ENCODE measurements around the gene TRAF6.
"Not testable (repeated sequence)": the region's sequence is repeated elsewhere in the genome, so short reads cannot be mapped to it uniquely, and the experiment has no call there.

The TRAF6 gene

DNA sequence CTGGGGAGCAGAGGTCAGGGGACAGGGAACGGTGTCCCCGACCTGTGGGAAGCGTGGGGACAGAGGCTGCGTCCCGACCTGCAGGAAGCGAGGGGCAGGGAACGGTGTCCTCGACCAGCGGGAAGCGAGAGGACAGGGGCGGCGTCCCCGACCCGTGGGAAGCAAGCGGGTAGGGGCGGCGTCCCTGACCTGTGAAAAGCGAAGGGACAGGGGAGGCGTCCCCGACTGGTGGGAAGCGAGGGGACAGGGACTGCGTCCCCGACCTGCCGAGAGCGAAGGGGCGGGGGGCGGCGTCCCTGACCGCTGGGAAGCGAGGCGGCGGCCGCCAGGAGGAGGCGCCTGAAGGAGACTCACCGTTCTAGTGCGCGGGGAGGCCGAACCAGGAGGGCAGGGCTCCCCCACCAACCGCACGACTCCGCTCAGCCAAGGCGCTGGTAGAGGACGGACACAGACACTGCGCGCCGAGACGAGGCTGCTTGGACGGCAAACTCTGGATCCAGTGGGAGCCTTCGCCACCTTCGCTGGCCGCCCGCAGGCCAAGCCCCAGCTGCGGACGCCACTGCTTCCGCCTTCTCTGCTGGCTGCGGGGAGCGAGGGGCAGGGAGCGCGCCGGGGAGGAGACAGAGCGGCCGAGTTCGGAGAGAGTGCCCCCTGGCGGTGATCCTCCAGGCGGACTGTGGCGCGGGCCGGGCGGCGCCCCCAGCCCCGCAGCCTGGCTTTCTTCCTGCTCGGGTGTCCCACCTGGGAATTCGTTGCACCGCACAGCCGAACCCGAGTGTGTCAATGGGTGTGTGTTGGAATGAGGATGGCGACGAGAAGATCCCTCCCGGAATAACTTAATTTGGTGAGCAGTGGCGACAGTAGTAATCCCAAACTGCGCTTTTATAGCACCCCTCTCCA lies at the start of gene TRAF6:
TSS of gene TRAF6 (minus strand) at position 579 of the 900 bp plus-strand sequence. CDS start 8,757 bp downstream, outside the sequence.
- DNase-seq, result peak; percentile 73

DNA sequence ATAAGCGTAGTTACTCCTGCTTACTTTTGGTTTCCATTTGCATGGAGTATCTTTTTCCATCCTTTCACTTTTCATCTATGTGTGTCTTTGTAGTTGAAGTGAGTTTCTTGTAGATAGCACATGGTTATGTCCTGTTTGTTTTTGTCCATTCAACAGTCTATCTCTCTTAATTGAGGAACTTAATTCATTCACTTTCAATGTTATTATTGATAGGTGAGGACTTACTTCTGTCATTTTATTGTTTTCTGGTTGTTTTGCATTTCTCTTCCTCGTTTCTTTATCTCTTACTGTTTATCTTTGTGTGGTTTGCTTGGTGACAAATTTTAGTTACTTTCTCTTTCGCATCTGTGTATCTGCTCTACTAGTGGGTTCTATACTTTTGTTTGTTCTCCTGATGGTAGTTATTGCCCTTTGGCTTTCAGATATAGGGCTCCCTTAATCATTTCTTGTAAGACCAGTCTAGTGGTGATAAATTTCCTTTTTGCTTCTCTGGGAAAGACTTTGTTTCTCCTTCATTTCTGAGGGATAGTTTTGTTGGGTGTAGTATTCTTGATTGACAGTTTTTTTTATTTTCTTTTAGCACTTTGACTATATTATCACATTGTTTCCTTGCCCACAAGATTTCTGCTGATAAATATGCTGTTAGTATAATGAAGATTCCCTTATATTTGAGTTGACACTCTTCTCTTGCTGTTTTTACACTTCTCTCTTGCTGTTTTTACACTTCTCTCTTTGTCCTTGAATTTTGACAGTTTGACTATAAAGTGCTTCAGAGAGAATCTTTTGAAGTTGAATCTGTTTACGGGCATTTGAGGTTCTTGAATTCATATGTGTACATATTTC lies 48.7 kb upstream of the TRAF6 start:
- DNase-seq, result no peak

GRCh38 chr11:36557991-36558390 lies 47.9 kb upstream of the TRAF6 start:
- DNase-seq, result no peak

DNA sequence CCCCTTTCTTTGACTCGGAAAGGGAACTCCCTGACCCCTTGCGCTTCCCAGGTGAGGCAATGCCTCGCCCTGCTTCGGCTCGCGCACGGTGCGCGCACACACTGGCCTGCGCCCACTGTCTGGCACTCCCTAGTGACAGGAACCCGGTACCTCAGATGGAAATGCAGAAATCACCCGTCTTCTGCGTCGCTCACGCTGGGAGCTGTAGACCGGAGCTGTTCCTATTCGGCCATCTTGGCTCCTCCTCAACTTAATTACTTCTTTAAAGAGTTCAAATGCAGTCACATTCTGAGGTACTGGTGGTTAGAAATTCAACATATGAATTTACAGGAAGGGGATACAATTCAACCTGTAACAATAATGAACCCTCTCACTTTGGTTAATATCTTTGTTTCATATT lies 47.3 kb upstream of the TRAF6 start:
- not testable (repeated sequence) for DNase-seq

- no peak for DNase-seq
Measured at GRCh38 chr11:36550385-36551115, 40.5 kb upstream of the TRAF6 start.

- DNase-seq, result peak; percentile 51
Measured at GRCh38 chr11:36540998-36541397, 30.9 kb upstream of the TRAF6 start.

DNA sequence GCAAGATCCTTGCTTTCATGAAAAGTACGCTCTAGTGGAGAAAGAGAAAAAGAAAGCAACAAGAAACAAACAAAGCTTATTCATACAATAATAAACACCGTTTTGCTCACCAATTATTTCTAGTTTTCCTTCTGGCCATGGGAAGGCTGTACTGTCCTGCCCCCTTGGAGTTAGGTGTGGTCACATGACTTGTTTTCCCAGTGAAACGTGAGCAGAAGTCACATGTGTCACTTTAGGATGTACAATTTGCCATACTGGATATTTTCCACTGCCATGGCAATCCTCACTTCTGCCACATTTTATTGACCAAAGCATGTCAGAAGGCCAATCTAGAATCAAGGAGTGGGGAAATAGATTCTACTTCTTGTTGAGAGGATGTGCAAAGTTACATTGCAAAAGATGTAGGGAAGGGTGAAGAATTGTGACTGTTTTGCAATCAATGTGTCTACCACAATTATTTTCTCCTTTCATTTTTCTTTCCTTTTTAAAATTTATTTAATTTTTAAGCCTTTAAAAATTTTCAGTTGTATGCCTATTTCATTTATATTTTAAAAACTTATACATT lies 24.3 kb upstream of the TRAF6 start:
- DNase-seq, result no peak

DNA sequence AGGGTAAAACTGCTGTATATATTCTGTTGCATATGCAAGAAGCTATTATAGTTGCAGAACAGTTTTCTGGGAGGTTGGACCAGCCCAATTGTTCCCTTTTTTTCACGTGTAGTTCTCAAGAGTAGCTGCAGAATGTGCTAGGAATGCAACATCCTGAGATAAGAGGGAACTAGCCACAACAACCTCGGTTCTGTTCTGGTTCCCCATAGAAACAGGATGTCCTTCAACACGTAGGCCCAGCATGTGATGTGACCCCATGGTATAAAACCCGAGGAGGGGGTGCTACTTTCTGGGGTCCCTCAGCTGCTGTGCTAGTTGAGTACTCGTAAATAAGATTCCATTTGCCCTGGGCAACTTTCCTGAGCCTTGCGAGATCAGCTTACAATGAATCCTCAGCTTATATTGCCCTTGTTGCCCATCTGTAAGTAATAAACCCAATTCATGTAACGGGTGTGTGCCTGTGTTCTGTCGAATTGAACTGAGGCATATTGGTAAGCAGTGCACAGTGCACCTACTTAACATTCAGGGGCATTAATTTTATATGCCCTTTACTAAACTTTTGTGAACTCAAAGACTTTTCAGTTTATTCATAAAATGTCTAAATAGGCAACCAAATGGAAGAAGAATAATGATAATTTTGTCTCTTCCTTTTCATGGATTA lies 23.0 kb upstream of the TRAF6 start:
- DNase-seq, result no peak

DNA sequence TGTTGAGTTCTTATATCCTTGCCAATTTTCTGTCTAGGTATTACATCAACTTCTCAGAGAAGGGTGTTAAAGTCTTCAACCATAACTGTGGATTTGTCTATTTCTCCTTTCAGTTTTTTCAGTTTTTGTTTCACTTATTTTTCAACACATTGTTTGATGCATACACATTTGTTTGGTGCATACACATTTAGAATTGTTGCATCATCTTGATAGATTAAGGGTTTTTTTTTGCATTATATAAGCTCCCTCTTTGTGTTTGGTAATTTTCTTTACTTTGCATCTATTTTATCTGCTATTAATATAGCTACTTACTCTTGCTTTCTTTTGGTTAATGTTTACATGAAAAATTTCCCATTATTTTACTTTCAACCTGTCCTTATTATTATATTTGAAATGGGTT lies 20.8 kb upstream of the TRAF6 start:
- no peak for DNase-seq

DNA sequence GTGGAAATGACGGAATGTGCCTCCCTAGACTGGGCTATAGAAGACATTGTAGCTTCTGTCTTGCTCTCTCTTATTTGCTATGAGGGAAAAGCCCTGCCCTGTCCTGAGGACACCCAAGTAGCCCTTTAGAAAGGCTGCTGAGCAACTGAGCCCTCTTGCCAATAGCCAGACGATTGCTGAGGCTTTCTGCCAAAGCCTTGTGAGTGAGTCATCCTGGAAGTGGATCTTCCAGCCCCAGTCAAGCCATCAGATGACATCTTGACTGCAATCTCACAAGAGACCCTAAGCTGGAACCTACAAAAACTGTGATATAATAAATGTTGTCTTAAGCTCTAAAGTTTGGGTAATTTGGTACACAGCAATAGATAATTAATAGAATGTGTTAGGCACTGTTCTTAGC lies 3.9 kb upstream of the TRAF6 start:
- DNase-seq, result no peak

DNA sequence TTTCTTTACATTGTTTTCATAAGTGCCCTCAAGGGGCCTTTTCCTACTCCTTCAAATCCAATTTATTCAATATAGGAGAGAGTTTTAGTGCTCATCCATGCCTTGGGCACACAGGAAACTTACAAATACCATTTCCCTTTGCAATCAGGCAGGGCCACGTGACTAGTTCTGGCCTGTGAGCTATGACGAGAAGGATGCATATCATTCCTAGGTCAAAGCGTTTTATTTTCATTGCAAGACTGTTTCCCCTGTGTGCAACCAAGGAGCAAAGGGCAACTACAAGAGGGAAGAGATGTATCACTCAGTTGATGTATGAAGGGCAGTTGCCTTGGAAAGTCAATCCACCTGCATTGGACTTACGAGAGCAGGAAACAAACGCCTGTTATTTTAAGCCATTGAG lies 1.9 kb upstream of the TRAF6 start:
- no peak for DNase-seq

- not testable (repeated sequence) for DNase-seq
Measured at GRCh38 chr11:36511062-36511461, 990 bp upstream of the TRAF6 start.

DNA sequence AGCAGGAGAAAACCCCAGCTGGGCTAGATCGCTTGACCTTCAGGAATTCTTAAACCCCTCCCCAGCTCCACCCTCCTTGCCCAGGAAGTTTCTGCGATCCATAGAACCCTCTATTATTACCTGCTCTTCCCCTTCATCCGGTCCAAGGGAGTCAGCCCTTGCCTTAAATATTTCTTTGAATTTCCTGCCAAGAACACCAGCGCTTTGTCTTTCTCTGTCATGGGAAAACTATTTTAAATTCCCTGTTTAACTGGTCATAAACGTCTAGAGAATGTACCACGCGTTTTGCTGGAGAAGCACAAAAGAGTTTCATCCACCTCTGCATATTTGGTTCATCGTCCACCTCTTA lies 496 bp upstream of the TRAF6 start:
- no peak for DNase-seq

DNA sequence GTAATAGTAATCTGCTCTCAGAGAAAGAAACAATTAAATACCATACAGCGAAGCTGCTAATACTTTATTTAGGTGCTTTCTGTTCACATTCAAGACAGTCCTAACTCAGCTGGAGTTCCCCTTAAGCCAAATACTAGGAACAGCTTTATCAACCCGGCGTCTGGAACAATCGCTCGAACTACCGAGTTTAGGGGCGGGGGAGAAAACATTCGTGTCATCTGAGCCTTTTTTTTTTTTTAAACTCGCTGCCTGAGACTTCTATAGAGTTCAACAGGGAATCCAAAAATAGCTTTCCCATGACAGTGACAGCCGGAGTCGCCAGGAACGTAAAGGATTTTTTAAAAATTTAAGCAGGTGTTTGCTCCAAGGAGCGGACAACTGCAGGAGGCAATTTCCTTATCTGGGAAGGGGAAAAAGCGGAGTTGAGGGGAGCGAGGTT lies 852 bp downstream of the TRAF6 start:
- DNase-seq, result no peak

GRCh38 chr11:36508743-36509142 lies 1.3 kb downstream of the TRAF6 start:
- DNase-seq, result no peak

DNA sequence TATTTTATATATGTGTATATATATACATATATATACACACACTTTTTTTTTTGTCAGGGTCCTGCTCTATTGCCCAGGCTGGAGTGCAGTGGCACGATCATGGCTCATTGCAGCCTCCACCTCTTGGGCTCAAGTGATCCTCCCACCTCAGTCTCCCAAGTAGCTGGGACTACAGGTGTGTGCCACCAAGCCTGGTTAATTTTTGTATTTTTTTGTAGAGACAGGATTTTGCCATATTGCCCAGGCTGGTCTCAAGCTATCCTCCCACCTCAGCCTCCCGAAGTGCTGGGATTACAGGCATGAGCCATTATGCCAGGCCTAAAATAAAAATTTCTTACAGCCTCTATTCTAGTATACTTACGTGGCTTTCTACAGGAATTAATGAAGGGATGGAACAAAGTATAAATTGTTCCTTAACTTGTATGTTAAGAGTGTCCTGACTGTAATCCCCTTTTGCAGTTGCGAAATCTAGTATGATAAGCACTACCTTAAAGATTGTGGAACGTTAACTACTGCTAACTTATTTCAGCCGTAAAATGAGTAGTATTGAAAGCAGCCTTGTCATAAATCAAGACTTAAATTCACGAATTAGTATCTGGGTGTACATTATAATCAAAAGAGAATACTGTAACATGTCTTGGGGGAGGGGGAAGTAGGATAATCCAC lies 2.1 kb downstream of the TRAF6 start:
- DNase-seq, result no peak

- DNase-seq, result no peak
Measured at GRCh38 chr11:36501236-36501635, 8.8 kb downstream of the TRAF6 start.

- no peak for DNase-seq
Measured at GRCh38 chr11:36500315-36500721, 9.8 kb downstream of the TRAF6 start.

DNA sequence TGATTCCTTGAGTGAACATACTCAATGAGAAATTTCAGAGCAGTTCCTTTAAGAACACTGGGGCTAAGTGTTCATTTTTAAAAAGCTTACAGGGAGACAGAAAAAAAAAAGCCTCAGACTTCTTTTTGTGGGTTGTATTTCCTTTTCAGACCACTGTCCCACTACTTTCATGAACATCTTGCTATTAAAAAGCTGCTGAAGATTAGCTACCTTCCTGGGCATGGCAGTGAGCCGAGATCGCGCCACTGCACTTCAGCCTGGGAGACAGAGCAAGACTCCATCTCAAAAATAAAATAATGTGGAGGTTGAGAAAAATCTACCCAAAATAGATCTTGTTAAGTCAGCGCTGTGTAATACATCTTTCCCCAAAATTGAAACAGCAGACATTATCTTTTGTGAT lies 10.8 kb downstream of the TRAF6 start:
- DNase-seq, result no peak

- no peak for DNase-seq
Measured at GRCh38 chr11:36498721-36499120, 11.4 kb downstream of the TRAF6 start.

GRCh38 chr11:36493332-36493731 lies 16.7 kb downstream of the TRAF6 start:
- DNase-seq, result no peak

Measured in COR-L47 (cell line).